NCI-H1694 treated with DMSO at 0.1 percent for 48 hours (cell line): ENCODE results near the gene RAD51D.
"Not testable (repeated sequence)": the region's sequence is repeated elsewhere in the genome, so short reads cannot be mapped to it uniquely, and the experiment has no call there.

Source experiments
- DNase-seq: peaks from one replicate; lab custom pipeline; 2025; lab: John Stamatoyannopoulos, UW

The RAD51D gene

GRCh38 chr17:35090707-35091106 lies 29.0 kb downstream of the RAD51D start:
- DNase-seq, result not testable (repeated sequence)

GRCh38 chr17:35089586-35090296 lies 29.9 kb downstream of the RAD51D start:
- DNase-seq, result no peak

- peak; percentile 28 for DNase-seq
Observed at GRCh38 chr17:35088881-35089585, 30.6 kb downstream of the RAD51D start.

- no peak for DNase-seq
Observed at GRCh38 chr17:35088356-35088880, 31.2 kb downstream of the RAD51D start.

GRCh38 chr17:35087731-35088355 lies 31.8 kb downstream of the RAD51D start:
- no peak for DNase-seq

GRCh38 chr17:35086931-35087573 lies 32.6 kb downstream of the RAD51D start:
- DNase-seq, result no peak

GRCh38 chr17:35086164-35086563 lies 33.5 kb downstream of the RAD51D start:
- DNase-seq, result no peak

GRCh38 chr17:35084987-35085386 lies 34.7 kb downstream of the RAD51D start:
- DNase-seq, result no peak

GRCh38 chr17:35083071-35083470 lies 36.6 kb downstream of the RAD51D start:
- no peak for DNase-seq

- DNase-seq, result peak; percentile 87
Observed at GRCh38 chr17:35082073-35082657, 37.5 kb downstream of the RAD51D start.

- DNase-seq, result no peak
Observed at GRCh38 chr17:35081638-35082037, 38.0 kb downstream of the RAD51D start.

GRCh38 chr17:35080536-35080935 lies 39.1 kb downstream of the RAD51D start:
- DNase-seq, result no peak

- no peak for DNase-seq
Observed at GRCh38 chr17:35079547-35080423, 39.9 kb downstream of the RAD51D start.

GRCh38 chr17:35076874-35077273 lies 42.8 kb downstream of the RAD51D start:
- no peak for DNase-seq

GRCh38 chr17:35074711-35075707 lies 44.7 kb downstream of the RAD51D start:
- no peak for DNase-seq

- DNase-seq, result no peak
Observed at GRCh38 chr17:35073991-35074627, 45.6 kb downstream of the RAD51D start.

GRCh38 chr17:35073183-35073790 lies 46.4 kb downstream of the RAD51D start:
- DNase-seq, result no peak

- DNase-seq, result no peak
Observed at GRCh38 chr17:35069311-35069710, 50.3 kb downstream of the RAD51D start.

GRCh38 chr17:35068249-35068648 lies 51.4 kb downstream of the RAD51D start:
- no peak for DNase-seq
